ENCODE data around the gene TEX14.
"Not testable (repeated sequence)": the region's sequence is repeated elsewhere in the genome, so short reads cannot be mapped to it uniquely, and the experiment has no call there.

The TEX14 gene

DNA sequence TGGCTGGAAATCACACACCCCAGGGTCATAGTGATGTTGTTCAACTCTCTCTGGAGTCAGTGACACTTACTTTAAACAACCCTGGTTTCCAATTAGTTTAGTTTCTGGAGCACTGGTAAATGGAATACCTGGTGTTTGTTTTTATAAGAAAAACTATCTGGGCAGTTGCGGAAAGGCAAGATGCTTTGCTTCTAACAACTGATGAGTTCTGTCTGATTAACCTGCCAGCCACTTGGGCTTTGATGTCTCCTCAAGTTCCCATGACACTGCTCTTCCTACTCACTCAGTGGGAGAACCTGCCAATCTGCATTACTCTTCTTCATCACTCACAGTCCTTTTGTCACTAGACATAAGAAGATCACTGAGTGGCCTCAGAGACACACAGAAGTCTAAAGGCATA, 98.7 kb downstream of the TEX14 start:
- no peak for DNase-seq

DNA sequence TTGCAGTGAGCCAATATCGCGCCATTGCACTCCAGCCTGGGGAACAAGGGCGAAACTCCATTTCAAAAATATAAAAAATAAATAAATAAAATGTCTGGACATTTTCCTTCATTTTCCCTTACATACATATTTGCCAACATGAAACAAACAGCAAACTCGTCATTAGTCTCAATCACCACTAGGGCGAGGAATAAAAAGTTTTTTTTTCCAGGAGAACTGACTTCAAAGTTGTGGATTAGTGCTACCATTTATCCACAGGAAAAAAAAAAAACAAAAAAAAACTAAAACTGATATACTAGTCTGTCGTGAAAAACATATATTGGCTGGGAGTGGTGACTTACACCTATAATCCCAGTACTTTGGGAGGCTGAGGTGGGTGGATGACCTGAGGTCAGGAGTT, 100.4 kb downstream of the TEX14 start:
- no peak for DNase-seq

DNA sequence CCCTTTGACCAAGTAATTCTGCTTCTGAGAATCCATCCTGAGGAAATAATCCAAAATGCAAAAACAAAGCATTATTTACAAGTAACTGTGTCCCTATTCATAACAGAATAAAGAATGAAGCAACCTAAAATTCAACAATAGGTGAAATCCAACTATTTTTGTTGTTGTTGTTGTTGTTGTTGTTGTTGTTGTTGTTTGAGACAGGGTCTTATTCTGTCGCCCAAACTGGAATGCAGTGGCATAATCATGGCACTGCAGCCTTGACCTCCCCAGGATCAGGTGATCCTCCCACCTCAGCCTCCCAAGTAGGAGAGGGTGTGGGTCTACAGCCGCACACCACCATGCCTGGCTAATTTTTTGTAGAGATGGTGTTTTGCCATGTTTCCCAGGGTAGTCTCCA, 101.5 kb downstream of the TEX14 start:
- DNase-seq: no peak

DNA sequence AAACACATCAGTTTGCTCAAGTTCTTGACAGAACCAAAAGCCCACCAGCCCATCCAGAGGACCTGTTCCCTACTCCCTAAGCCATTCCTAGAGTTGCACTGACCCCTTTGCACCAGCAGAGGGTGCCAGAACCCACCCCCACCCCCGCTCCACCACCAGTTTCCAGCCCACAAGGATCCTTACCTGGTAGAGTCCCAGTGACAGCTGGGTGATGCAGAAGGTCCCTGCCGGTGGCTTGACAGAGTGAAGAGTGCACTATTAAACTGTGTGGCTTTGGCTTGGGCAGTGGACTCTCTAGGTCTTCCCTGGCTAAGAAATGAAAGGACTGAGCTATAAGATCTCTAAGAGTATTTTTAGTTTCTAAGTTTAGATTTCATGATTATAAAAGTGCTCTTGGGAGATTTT, 104.1 kb downstream of the TEX14 start:
- DNase-seq: peak; percentile 56

DNA sequence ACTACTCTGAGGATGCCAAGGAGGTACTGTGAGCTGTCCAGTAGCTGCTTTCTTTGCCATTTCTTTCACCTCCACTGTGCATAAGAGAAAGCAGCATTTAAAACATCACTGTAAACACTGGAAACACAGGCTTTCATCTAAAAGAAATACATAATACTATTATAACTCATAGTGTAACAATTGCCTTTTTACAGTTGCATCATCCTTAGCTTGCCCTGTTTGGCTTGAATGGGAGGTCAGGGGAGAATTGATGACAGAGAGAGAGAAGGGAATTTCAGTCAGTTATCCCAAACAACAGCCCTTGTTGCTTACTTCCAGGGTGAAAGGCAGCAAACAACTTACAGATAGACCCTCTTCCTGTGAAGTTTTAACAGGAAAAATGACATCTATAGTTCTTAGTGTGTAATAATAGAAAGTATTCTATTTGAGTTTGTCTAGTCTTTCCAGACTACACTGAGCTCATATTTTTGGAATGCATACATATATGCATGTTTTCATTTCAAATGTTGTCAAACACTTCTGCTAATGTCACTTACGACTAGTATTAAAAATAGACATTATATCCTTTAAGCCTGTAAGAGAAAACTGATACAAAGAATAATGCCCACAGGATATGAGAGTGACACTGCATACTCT, 105.7 kb downstream of the TEX14 start:
- DNase-seq: no peak

DNA sequence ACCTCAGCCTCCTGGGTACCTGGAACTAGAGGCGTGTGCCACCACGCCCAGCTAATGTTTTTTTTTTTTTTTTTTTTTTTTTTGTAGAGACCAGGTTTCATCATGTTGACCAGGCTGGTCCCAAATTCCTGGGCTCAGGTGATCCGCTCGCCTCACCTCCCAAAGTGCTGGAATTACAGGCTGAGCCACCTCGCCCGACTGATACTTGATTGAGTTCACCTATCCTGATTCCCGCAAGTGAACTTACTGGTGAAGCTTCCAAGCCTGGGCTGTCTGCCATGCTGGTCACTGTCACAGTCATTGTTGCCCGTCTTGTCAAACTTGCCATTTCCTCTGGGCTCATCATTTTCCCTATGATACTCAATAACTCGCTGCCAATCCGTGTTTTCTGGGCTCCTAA, 106.3 kb downstream of the TEX14 start:
- no peak for DNase-seq

DNA sequence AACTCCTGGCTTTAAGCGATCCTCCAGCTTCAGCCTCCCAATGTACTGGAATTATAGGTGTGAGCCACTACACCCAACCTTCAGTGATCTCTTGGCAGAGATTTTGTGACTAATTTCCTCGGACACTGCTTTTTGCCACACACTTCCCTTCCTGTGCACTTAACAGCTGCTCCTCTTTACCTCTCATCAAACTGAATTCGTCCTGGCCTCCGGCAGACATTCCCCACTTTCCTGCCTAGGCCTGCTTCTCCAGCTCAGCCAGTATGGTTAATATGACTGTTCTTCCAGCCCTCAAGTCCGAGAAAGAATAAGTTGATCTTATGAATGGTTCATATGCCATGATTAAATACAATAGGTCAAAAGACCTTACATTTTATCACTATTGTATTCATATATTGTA, 108.4 kb downstream of the TEX14 start:
- no peak for DNase-seq

DNA sequence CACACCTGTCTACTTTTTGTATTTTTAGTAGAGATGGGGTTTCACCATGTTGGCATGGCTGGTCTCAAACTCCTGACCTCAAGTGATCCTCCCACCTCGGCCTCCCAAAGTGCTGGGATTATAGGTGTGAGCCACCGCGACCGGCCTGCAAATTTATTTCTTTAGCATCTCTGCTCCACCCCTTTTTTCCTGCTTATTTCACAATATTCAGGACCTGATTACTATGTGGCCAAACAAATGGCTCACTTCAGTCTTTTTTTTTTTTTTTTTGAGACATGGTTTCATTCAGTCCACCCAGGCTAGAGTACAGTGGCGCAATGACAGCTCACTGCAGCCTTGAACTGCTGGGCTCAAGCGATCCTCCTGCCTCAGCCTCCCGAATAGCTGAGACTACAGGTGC, 109.1 kb downstream of the TEX14 start:
- DNase-seq: not testable (repeated sequence)

DNA sequence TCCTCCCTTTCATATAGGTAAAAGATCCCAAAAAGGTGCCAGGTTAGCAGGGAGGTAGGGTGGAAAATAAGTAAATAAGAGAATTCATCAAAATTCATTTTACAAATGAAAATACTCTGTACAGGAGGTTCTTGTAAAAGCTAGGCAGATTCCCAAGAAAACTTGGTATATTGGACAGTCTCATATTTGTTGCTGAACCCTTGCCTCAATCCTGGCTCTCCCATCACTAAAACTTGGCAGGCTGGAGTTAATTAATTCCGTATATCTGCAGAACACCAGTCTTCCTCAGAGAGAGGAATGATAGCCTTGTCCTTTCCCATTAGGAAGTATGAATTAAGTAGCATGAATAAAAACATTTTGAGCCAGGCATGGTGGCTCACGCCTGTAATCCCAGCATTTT, 111.2 kb downstream of the TEX14 start:
- no peak for DNase-seq

DNA sequence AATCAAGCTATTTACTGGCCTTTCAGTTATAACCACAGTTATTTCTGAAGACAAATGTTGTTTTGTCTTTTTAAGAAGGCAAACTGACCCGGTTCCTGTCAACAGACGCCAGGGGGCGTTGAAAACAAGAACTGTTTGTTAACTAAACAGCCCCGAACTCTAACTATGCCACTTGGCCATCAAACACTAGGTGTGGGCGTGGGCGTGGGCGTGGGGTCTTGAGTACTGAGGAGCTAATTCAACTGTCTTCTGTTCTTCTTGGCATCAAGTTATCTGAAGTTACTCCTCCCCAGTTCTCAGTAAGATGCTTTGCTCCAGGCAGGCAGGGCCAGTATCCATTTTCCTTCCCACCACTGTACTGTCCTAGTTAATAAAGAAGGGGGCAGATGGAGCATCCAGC, 114.1 kb downstream of the TEX14 start:
- peak; percentile 47 for DNase-seq

DNA sequence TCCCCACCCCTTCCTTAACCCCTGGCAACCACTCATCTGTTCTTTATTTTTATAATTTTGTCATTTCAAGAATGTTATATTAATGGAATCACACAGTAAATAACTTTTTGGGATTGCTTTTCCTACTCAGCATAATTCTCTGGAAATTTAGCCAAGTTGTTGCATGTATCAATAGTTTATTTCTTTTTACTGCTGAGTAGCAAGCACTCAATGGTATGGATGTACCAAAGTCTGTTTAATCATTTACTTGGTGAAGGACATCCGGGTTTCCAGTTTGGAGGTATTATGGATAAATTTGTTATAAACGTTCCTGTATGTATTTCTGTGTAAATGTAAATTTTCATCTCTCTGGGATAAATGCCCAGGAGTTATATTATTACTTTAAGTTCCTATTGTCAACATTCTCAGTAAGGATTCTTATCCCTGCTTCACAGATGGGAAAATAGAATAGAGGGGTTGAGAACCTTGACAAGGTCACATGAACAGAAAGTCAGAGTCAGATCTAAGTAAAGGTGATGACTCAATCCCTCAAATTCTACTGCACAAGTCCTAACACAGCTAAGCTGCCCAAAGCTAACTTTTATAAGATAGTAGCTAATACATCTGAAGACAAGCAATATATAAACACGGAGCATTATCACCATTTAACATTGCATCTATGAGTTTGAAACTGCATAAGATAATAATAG, 115.0 kb downstream of the TEX14 start:
- no peak for DNase-seq

DNA sequence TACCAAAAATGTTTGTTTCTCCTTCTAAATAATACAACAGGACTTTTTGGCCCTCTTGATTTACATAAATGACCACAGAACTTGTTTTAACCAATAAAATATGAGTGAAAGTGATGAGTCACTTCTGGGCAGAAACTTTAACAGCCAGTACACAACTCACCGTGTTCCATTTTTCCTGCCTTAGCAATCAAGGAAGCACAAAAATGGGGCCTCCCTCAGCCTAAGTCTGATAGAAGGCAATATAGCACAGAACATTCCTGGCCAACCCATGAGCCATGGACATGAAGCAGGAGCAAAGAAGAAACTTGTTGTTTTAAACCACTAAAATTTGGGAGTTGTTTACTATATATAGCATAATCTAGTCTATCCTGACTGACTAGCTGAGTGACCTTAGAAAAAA, 116.3 kb downstream of the TEX14 start:
- DNase-seq: no peak

DNA sequence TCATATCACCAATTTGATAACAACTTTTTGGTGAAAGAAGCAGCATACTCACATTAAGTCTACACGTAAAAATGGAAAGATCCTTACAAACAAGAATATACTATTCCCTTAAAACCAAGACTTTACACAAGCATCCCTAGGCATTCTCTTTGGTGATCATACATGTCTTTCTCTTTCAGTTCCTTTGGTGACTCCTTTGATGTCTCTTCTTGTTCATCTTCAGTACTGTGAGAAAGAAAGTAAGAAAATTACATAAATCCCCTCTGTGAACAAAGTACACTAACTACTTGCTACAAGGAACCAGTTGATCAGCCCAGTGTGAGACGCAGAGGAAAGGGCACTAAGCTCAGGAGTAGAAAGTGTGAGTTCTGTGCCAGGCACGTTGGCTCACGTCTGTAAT, 117.8 kb downstream of the TEX14 start:
- DNase-seq: no peak

DNA sequence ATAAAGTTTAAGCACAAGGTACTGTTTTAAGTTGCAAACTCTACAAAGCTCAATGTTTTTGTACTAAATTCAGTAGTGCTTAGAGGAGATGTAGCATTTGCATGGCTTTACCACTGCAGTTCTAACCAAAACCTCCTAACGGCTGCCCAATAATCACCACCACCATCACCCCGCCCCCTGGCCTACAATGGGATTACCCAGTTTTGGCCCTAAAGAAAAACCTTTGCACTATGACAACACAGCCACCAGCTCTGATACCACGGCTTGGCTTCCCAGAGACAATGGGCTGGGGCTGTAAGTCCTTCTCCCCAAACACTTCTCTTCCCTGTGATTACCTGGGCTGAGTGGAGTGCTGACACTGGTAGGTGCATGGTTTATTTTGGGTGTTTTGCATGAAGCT, 119.0 kb downstream of the TEX14 start:
- no peak for DNase-seq

DNA sequence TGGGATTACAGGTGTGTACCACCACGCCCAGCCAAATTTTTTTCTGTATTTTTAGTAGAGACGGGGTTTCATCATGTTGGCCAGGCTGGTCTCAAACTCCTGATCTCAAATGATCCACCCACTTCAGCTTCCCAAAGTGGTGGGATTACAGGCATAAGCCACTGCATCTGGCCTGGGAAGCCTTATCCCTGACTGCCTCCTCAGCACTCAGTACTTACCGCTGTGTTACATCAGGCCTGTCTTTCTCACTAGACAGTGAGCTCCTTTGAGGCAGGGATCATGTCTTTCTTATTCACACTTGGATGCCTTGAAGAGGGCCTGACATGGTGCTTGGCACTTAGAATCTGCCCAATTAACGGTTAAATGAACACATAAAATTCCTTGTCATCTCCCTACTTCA, 121.1 kb downstream of the TEX14 start:
- no peak for DNase-seq

DNA sequence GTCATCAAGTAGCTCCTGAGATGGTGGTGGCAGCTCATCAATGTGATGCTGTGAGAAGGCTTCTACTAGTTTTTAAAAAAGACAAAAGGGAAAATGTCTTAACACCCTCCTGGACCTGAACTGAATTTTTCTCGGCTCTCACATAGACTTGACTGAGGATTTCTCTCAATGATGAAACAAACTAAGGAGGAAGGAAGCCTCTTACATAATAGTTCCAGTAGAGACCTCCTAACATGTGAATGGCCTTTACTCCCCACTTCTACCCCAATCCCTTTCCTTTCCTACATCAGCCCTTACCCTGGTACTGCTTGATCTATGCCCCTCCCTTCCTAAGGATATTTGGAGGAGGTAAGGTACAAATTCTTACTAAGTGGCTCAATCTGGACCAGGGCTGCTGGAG, 122.6 kb downstream of the TEX14 start:
- no peak for DNase-seq

DNA sequence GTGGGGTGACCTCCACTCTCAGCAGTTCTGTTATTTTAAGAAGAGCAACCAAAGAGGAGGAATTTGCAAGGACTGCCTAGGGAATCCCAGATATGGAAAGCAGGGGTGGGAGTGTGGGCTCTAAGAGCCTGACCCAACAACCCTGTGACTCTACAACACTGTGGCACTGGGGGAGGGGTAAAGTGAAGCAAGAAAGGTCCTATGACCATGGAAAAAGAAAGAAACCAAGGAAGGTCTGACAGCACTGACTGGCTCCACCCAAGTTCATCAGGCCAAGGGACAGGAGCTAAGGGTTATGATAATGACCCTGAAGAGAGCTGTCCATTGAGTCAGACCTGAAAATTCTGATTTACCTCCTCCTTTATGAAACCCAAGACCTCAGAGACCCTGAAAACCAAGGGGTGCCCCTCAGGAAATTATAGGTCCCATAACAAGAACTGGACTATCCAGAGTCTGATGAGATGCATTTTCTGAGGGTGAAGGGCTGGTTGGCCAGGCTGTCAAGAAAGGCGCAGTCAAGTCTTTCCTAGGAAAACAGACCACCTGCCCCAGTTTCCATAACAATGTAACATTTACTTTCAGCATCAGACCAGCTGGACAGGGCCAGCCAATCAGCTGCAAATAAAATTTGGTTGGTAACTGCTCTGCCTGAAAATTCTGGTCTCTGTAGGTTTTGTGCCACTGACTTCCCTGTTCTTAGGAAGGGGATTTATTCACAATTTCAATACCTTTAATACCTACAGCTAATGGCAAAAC, 123.6 kb downstream of the TEX14 start:
- no peak for DNase-seq

DNA sequence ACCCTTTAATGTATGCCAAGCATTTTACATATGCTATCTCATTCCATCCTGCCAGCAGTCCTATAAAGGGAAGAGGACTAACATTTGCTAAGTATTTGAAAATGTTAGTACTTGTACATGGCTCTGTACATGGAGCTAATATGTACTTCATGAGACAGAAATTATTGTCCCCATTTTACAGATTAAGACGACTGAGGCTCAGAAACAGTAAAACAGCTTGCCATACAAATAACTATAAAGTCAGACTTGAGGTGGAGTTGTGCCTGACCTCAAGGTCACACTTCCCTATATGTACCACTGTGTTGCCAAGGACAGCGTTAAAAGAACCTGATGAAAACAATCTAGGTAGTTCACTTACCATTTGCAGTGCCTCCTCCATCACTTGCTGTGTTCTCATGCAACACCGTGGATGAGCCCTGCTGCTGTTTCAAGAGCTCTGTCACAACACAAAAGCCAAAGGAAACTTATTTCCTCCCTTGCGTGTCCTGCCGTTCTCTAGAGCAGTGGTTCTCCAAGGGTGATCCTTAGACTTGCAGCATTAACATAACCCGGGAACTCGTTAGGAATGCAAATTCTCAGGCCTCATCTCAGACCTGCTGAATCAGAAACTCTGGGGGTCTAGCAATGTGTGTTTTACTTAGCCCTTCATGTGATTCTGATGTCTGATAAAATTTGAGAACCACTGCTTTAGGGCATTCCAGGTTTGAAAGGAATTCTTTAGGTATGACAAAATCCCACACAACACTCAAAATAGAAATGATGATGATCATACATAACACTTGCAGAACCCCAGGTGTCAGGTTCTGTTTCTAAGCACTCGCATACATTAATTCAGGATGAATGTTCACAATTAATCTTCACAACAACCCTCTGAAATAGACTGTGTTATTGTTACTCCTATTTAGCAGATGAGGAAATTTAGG, 126.2 kb downstream of the TEX14 start:
- DNase-seq: no peak

DNA sequence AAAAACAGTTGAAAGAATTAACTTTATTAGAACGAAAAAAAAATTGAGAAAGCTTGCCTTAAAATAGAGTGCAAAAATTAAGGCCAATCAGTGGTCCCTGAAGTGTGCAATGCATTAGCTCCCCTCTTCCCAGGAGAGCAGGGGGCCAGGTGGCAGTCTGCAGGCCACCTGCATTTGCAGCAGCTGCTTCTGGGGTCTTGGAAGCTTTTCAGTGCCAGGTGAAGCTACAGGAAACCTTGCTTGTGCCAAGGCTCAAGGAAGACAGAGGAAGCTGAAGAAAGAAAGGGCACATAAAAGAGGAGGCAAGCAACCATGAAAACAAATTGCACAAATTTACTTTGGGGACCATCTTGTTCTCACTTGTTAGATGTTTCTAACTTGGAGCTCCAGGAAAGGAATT, 126.9 kb downstream of the TEX14 start:
- no peak for DNase-seq

DNA sequence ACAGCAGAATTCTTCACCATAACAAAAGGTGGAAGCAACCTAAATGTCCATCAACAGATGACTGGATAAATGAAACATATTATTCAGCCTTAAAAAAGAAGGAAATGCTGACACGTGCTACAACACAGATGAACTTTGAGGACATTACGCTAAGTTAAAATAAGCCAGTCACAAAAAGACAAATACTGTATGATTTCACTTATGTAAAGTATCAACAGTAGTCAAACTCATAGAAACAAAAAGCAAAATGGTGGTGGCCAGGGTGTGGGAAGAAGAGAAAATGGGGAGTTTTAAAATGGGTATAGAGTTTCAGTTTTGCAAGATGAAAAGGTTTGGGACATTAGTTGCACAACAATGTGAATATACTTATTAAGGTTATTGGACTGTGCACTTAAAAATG, 127.6 kb downstream of the TEX14 start:
- no peak for DNase-seq

DNA sequence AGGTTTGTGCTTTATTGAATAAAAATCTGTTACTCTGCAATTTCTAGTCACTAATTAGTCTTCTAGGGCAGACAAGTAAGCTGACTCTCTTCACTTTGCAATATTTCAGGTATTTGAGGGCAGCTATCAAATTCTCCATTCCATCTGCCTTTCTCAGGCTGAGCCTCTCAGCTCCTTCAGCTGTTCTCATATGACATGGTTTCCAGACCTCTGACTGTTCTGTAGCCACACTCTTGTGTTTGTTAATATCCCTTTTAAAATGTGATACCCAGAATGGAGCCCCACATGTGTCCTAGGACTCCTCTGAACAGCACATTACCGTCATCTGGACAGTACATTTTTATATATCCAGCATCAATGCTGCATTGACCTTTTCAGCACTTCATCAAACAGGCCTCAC, 131.3 kb downstream of the TEX14 start:
- no peak for DNase-seq

DNA sequence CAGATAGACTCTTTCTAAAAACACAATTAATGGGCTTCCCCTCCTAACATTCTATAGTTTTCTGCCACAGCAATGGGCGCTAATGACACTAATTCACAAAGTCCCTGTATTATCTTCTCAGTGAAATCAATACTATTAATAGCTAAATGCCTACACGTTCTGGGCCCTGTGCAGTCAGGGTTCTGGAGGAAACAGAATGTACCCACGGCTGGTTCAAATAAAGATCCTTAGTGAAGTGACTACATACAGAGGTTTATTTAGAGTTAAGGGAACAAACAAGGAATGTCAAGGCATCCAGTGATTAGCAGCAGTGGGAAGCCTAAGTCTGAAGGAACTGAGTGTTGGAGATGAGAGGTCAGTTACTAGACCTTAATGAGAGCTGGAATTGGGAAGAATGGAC, 133.9 kb downstream of the TEX14 start:
- DNase-seq: no peak

DNA sequence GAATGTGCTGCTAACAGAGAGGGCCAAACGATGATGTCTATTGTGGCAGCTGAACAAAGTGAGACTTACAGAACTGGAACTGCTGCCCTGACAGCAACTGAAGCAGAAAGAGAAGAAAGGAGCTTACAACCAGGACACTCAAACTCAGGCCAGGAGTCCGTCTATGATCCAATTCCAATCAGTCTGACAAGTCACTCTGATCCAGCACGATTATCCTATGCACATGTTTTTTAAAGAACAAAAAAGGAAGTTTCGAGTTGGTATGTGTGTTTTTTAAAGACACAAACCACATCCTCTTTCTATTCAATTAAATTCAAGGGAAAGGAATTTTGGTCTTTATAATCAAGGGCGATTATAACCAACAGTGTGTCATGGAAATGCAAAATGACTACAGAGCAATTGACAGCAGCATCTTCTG, 135.0 kb downstream of the TEX14 start:
- no peak for DNase-seq

Measured in activated T-cell treated with anti-CD3 and anti-CD28 coated beads for 4 hours (primary cell).